GM18519 (cell line): ENCODE measurements around the gene TANGO6.
"Not testable (repeated sequence)": the region's sequence is repeated elsewhere in the genome, so short reads cannot be mapped to it uniquely, and the experiment has no call there.

ENCODE experiments used
- ATAC-seq: cut with Tn5 transposase; IDR thresholded peaks from one replicate; pipeline ENCODE4 v1.9.1; 2021; ENCODE audit warnings: mild to moderate bottlenecking, moderate library complexity; ENCODE audit not compliant: unreplicated experiment, low FRiP score

Gene TANGO6

GRCh38 chr16:68954911-68955635, 111.7 kb downstream of the TANGO6 start:
- ATAC-seq, result no peak

- ATAC-seq, result no peak
These were observed 117.6 kb downstream of the TANGO6 start for GRCh38 chr16:68960910-68961309.

GRCh38 chr16:68961778-68962402, 118.6 kb downstream of the TANGO6 start:
- ATAC-seq, result no peak

GRCh38 chr16:68969338-68969737, 126.0 kb downstream of the TANGO6 start:
- no peak for ATAC-seq

GRCh38 chr16:68972013-68972412, 128.7 kb downstream of the TANGO6 start:
- no peak for ATAC-seq

- no peak for ATAC-seq
These were observed 129.4 kb downstream of the TANGO6 start for GRCh38 chr16:68972720-68973119.

DNA sequence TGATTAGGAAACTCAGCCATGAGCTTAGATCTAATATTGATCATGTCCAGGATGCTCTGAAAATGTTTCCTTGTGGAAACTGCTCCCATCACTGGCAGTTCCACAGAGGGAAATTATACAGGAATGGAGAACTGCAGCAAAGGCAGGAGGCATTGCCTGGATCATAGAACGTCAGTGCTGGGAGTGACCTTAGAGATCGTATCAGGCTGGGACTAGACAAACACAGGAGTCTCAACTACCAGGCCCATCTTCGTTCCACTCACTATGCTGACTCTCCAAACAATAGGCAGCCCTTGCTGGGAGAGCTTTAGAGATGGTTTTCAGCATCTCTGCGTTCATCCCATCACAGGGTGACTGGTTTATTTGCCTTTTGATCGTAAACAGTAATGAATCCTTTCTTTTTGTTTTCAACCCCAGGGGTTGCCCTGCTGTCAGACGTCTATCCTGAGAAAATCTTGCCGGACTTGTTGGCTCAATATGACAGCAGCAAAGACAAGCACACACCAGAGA, 130.3 kb downstream of the TANGO6 start:
- no peak for ATAC-seq

DNA sequence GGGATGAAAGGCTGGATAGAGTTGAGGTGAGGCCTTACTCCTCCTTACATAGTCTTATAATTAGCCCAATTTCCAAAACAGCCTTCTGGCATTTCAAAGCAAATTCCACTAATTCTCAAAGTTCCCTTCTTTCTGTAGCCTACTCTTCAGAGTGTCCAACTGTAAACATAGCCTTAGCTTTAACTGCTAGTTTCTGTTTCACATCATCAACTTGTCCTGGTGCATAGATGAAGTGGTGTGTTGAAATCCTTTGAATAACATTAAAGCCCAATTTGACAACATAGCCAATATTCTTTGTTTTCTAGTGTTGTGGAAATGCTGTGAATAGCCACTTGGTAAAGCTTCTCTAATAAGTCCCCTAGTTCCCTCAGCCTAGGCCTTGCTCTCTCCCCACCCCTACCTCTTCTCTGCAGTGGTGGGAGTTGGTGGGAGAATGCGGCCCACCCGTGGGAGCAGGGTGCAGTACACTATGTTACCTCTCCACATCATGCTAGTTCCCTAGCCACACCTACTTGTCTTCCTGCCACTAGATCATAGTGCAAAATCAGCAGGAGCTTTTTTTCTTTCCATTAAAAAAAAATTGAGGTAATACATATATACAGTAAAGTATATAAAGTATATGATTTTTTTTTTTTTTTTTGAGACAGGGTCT, 135.1 kb downstream of the TANGO6 start:
- ATAC-seq, result no peak

GRCh38 chr16:68980695-68981315, 137.5 kb downstream of the TANGO6 start:
- ATAC-seq, result no peak

- no peak for ATAC-seq
These were observed 138.6 kb downstream of the TANGO6 start for GRCh38 chr16:68981971-68982370.

- ATAC-seq, result no peak
These were observed 141.1 kb downstream of the TANGO6 start for GRCh38 chr16:68984467-68984866.

DNA sequence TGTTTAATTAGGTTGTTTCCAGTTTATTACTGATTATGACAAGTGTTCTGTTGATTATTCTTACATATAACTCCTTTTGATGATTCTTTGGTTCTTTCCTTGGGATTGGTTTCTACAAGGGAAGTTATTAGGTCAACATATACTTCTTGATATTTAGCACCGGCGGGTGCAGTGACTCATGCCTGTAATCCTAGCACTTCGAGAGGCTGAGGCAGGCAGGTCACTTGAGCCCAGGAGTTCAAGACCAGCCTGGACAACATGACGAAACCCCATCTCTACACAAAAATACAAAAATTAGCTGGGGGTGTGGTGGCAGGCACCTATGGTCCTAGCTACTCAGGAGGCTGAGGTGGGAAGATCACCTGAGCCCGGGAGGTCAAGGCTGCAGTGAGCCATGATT, 141.9 kb downstream of the TANGO6 start:
- no peak for ATAC-seq

DNA sequence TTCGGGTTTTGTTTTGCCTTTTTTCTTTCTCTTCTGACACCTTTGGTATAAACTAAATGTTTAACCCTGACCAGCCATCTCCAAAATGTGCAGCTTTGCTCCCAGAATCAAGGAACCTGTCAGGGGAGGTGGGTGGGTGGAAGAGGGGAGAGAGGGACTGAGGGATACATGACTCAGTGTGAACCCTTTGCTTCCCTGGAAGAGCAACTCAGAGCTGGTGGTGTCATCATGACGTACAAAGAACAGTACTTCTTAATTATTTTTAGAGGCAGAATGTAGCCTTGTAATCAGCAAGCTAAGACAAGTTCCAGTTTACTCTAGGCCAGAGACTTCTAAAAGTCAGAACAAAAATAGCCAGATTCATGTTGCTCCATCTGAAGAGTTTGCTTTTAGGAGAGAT, 142.5 kb downstream of the TANGO6 start:
- no peak for ATAC-seq

DNA sequence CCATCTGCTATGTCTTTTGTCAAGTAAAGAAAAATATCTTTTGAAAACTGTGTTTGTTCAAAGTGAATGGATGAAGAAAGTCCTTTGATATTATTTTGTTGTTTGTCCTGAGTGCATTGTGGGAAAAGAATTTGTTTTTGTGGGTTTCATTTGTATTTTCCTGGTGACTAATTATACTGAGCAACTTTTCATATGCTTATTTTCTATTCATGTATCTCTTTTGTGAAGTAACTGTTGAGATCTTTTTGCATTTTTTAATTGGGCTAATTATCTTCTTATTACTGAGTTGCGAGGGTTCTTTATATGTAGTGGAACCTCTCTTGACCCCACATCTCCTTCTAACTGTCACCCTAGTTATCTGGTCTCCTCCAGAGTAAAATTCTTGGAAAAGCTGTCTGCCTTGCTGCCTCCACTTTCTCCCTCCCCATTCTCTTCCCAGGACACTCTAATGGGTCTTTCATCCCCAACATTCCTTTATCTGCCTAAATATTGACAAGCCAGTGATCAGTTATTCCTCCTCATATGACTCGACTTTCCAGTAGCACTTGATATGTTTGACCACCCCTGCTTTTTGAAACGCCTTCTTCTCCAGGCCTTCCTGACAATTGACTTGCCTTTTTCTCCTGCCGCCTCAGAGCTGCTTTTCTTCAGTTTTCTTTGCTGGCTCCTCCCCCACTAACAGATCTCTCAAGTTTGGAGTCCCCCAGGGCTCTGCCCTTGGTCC, 144.6 kb downstream of the TANGO6 start:
- ATAC-seq, result no peak

DNA sequence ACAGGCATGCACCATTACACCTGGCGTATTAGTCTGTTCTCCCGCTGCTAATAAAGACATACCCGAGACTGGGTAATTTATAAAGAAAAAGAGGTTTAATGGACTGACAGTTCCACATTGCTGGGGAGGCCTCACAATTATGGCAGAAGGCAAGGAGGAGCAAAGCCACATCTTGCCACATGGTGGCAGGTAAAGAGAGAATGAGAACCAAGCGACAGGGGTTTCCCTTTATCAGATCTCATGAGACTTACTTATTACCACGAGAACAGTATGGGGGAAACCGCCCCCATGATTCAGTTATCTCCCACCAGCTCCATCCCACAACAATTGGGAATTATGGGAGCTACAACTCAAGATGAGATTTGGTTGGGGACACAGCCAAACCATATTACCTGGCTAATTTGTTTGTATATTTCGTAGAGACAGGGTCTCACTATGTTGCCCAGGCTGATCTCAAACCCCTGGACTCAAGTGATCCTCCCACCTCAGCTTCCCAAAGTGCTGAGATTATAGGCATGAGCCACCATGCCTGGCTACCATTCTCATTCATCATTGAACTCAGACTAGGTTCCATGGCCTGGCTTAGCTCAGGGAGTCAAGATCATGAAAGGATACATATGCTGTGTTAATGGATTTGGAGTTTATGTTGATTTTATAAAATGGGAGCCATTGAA, 147.0 kb downstream of the TANGO6 start:
- ATAC-seq, result not testable (repeated sequence)

DNA sequence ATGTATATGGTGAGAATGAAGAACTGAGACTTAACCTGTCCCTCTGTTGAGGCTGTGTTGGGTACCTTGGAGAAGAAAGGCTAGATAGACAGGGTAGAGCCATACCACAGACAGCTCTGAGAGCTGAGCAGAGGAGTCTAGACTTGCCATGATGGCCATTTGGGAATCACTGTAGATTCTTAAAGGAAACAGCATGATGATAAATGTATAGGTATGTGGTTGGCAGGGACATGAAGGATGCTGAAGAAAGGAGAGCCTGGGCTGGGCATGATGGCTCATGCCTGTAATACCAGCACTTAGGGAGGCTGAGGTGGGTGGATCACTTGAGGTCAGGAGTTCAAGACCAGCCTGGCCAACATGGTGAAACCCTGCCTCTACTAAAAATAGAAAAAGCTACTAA, 147.7 kb downstream of the TANGO6 start:
- no peak for ATAC-seq

- no peak for ATAC-seq
These were observed 149.2 kb downstream of the TANGO6 start for GRCh38 chr16:68992521-68992920.

DNA sequence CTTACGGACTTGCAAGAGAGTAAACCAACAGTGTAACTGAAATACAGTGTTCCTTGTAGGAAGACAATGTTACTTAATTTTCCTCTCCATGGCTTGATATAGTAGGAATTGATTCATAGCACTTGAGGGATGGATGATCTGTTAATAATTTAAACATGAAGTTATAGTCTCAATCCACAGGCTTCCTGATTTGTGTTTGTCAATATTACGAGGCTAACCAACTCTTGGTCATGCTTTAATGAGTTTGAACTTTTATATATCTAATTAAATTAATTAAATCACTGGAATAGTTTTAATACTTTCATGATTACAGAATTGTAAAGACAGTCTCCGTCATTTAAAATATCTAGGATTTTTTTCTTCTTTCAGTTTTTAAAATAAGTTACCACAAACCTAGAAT, 150.1 kb downstream of the TANGO6 start:
- ATAC-seq, result no peak

- no peak for ATAC-seq
These were observed 150.6 kb downstream of the TANGO6 start for GRCh38 chr16:68993885-68994284.

DNA sequence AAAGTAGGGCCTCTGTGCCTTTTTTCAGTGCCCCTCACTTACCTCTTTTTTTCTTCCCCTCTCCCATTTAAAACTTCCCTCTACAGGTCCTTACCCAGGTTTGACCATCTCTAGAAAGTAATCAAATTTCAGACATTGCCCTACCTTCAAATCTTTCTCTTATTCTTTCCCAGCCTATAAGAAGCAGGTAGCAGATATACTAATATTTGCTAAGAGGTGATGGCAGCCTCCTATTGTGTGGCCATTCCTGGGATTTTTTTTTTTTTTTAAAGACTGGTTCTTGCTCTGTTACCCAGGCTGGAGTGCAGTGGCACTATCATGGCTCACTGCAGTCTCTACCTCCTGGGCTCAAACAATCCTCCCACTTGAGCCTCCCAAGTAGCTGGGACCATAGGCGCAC, 151.0 kb downstream of the TANGO6 start:
- ATAC-seq, result no peak
